ENCODE measurements around the gene TSLP. TPM values are rescaled to one million over a fixed set of nuclear protein-coding genes. Genes with fewer than 3 reads are reported as not detected.

Gene TSLP
- 0.19 TPM for polyA plus RNA-seq
- long read RNA-seq, donor 1, result 0 reads
- long read RNA-seq, donor 2, partial matches to known transcripts, result 0 of 1 reads
- long read RNA-seq, donor 2, other reads (novel, unspliced or antisense), result 0 of 1 reads
- long read RNA-seq, donor 3, result 0 reads
- long read RNA-seq, donor 4, result 0 reads
- long read RNA-seq, donor 5, partial matches to known transcripts, result 0 of 2 reads
- long read RNA-seq, donor 5, other reads (novel, unspliced or antisense), result 0 of 2 reads
- long read RNA-seq, donor 6, result 0 reads
- long read RNA-seq, donor 7, result 0 reads
- long read RNA-seq, donor 8, result 0 reads
- long read RNA-seq, donor 9, result 0 reads
- long read RNA-seq, donor 10, partial matches to known transcripts, result 0 of 1 reads
- long read RNA-seq, donor 10, other reads (novel, unspliced or antisense), result 0 of 1 reads
- long read RNA-seq, donor 11, result 0 reads

- H3K4me3 ChIP-seq (ENCODE audit: low read length), result peak within 1 kb of the TSS; percentile 6
- DNase-seq, result no peak
- no CpG with 5 or more reads among the region's 4 CpGs for WGBS (ENCODE audit: insufficient coverage, low lambda C conversion rate)
- no peak within 1 kb of the TSS for H3K27ac ChIP-seq (ENCODE audit: low read length)
- no peaks in the 10 kb centered on the region for H3K9me3 ChIP-seq (ENCODE audit: control insufficient read depth, low read depth, low read length)
- peaks cover 66% of the 10 kb centered on the region for H3K27me3 ChIP-seq (ENCODE audit: control insufficient read depth, insufficient read depth, low read length)
- H3K36me3 ChIP-seq (ENCODE audit: control insufficient read depth, insufficient read depth, low read length), result no peaks in the 10 kb centered on the region
- peaks cover 6% of the 10 kb centered on the region for H3K4me1 ChIP-seq (ENCODE audit: control insufficient read depth, insufficient read depth, low read length)
Observed at GRCh38 chr5:111071413-111071812, at the start of gene TSLP. Gene TSLP (plus strand): TSS chr5:111071713. CDS start chr5:111071891, 178 bp downstream.

GRCh38 chr5:111022301-111022700 lies 49.2 kb upstream of the TSLP start:
- no peak overlapping the region for H3K27ac ChIP-seq (ENCODE audit: low read length)
- H3K4me3 ChIP-seq (ENCODE audit: low read length), result no peak overlapping the region
- no peaks in the 10 kb centered on the region for H3K9me3 ChIP-seq (ENCODE audit: control insufficient read depth, low read depth, low read length)
- peak; percentile 43 to 78 for DNase-seq
- no peaks in the 10 kb centered on the region for H3K36me3 ChIP-seq (ENCODE audit: control insufficient read depth, insufficient read depth, low read length)
- WGBS (ENCODE audit: insufficient coverage, low lambda C conversion rate), result 57% methylated on average over 3 of the region's 5 CpGs
- H3K27me3 ChIP-seq (ENCODE audit: control insufficient read depth, insufficient read depth, low read length), result no peaks in the 10 kb centered on the region
- H3K4me1 ChIP-seq (ENCODE audit: control insufficient read depth, insufficient read depth, low read length), result peaks cover 3% of the 10 kb centered on the region

GRCh38 chr5:111028865-111029264 lies 42.6 kb upstream of the TSLP start:
- no peak for DNase-seq
- Histone ChIP-seq H3K27ac (ENCODE audit: low read length) (no peak overlapping the region), H3K36me3 (ENCODE audit: control insufficient read depth, insufficient read depth, low read length) (no peaks in the 10 kb centered on the region), H3K9me3 (ENCODE audit: control insufficient read depth, low read depth, low read length) (no peaks in the 10 kb centered on the region), H3K27me3 (ENCODE audit: control insufficient read depth, insufficient read depth, low read length) (no peaks in the 10 kb centered on the region), H3K4me3 (ENCODE audit: low read length) (no peak overlapping the region), H3K4me1 (ENCODE audit: control insufficient read depth, insufficient read depth, low read length) (no peaks in the 10 kb centered on the region)
- 81% methylated on average over 2 of the region's 2 CpGs for WGBS (ENCODE audit: insufficient coverage, low lambda C conversion rate)

- no CpG with 5 or more reads among the region's 5 CpGs for whole genome bisulfite sequencing (ENCODE audit: insufficient coverage, low lambda C conversion rate)
- Histone ChIP-seq H3K36me3 (ENCODE audit: control insufficient read depth, insufficient read depth, low read length) (no peaks in the 10 kb centered on the region), H3K4me1 (ENCODE audit: control insufficient read depth, insufficient read depth, low read length) (no peaks in the 10 kb centered on the region), H3K4me3 (ENCODE audit: low read length) (no peak overlapping the region), H3K27ac (ENCODE audit: low read length) (no peak overlapping the region), H3K9me3 (ENCODE audit: control insufficient read depth, low read depth, low read length) (no peaks in the 10 kb centered on the region), H3K27me3 (ENCODE audit: control insufficient read depth, insufficient read depth, low read length) (no peaks in the 10 kb centered on the region)
- no peak for DNase-seq
Observed at GRCh38 chr5:111043712-111044506, 27.6 kb upstream of the TSLP start.

GRCh38 chr5:111058064-111058463 lies 13.4 kb upstream of the TSLP start:
- Histone ChIP-seq H3K27ac (ENCODE audit: low read length) (no peak overlapping the region), H3K4me1 (ENCODE audit: control insufficient read depth, insufficient read depth, low read length) (no peaks in the 10 kb centered on the region), H3K9me3 (ENCODE audit: control insufficient read depth, low read depth, low read length) (no peaks in the 10 kb centered on the region), H3K4me3 (ENCODE audit: low read length) (no peak overlapping the region), H3K27me3 (ENCODE audit: control insufficient read depth, insufficient read depth, low read length) (no peaks in the 10 kb centered on the region), H3K36me3 (ENCODE audit: control insufficient read depth, insufficient read depth, low read length) (no peaks in the 10 kb centered on the region)
- no peak for DNase-seq

- H3K4me3 ChIP-seq (ENCODE audit: low read length), result no peak overlapping the region
- H3K27me3 ChIP-seq (ENCODE audit: control insufficient read depth, insufficient read depth, low read length), result no peaks in the 10 kb centered on the region
- no peaks in the 10 kb centered on the region for H3K9me3 ChIP-seq (ENCODE audit: control insufficient read depth, low read depth, low read length)
- no peak for DNase-seq
- no CpG with 5 or more reads among the region's 2 CpGs for WGBS (ENCODE audit: insufficient coverage, low lambda C conversion rate)
- no peaks in the 10 kb centered on the region for H3K4me1 ChIP-seq (ENCODE audit: control insufficient read depth, insufficient read depth, low read length)
- H3K36me3 ChIP-seq (ENCODE audit: control insufficient read depth, insufficient read depth, low read length), result no peaks in the 10 kb centered on the region
- no peak overlapping the region for H3K27ac ChIP-seq (ENCODE audit: low read length)
Observed at GRCh38 chr5:111060169-111060568, 11.3 kb upstream of the TSLP start.

GRCh38 chr5:111061618-111062017 lies 9.9 kb upstream of the TSLP start:
- no peaks in the 10 kb centered on the region for H3K36me3 ChIP-seq (ENCODE audit: control insufficient read depth, insufficient read depth, low read length)
- no peaks in the 10 kb centered on the region for H3K9me3 ChIP-seq (ENCODE audit: control insufficient read depth, low read depth, low read length)
- H3K27ac ChIP-seq (ENCODE audit: low read length), result no peak overlapping the region
- no peak for DNase-seq
- H3K4me3 ChIP-seq (ENCODE audit: low read length), result no peak overlapping the region
- no peaks in the 10 kb centered on the region for H3K4me1 ChIP-seq (ENCODE audit: control insufficient read depth, insufficient read depth, low read length)
- H3K27me3 ChIP-seq (ENCODE audit: control insufficient read depth, insufficient read depth, low read length), result peaks cover 6% of the 10 kb centered on the region

- peak in 1 of 2 donors; percentile 6 for DNase-seq
- Histone ChIP-seq H3K27ac (ENCODE audit: low read length) (no peak overlapping the region), H3K9me3 (ENCODE audit: control insufficient read depth, low read depth, low read length) (no peaks in the 10 kb centered on the region), H3K4me1 (ENCODE audit: control insufficient read depth, insufficient read depth, low read length) (no peaks in the 10 kb centered on the region), H3K27me3 (ENCODE audit: control insufficient read depth, insufficient read depth, low read length) (peaks cover 16% of the 10 kb centered on the region), H3K4me3 (ENCODE audit: low read length) (no peak overlapping the region), H3K36me3 (ENCODE audit: control insufficient read depth, insufficient read depth, low read length) (no peaks in the 10 kb centered on the region)
- WGBS (ENCODE audit: insufficient coverage, low lambda C conversion rate), result no CpG with 5 or more reads among the region's 3 CpGs
Observed at GRCh38 chr5:111063709-111064322, 7.7 kb upstream of the TSLP start.

GRCh38 chr5:111066261-111066938 lies 5.1 kb upstream of the TSLP start:
- Histone ChIP-seq H3K4me1 (ENCODE audit: control insufficient read depth, insufficient read depth, low read length) (no peaks in the 10 kb centered on the region), H3K4me3 (ENCODE audit: low read length) (no peak overlapping the region), H3K27ac (ENCODE audit: low read length) (no peak overlapping the region), H3K36me3 (ENCODE audit: control insufficient read depth, insufficient read depth, low read length) (no peaks in the 10 kb centered on the region), H3K27me3 (ENCODE audit: control insufficient read depth, insufficient read depth, low read length) (peaks cover 40% of the 10 kb centered on the region), H3K9me3 (ENCODE audit: control insufficient read depth, low read depth, low read length) (no peaks in the 10 kb centered on the region)
- WGBS (ENCODE audit: insufficient coverage, low lambda C conversion rate), result 83% methylated on average over 1 of the region's 2 CpGs
- DNase-seq, result no peak

GRCh38 chr5:111068213-111068612 lies 3.3 kb upstream of the TSLP start:
- Histone ChIP-seq H3K9me3 (ENCODE audit: control insufficient read depth, low read depth, low read length) (no peaks in the 10 kb centered on the region), H3K36me3 (ENCODE audit: control insufficient read depth, insufficient read depth, low read length) (no peaks in the 10 kb centered on the region), H3K27me3 (ENCODE audit: control insufficient read depth, insufficient read depth, low read length) (peaks cover 54% of the 10 kb centered on the region), H3K4me1 (ENCODE audit: control insufficient read depth, insufficient read depth, low read length) (no peaks in the 10 kb centered on the region), H3K27ac (ENCODE audit: low read length) (no peak overlapping the region), H3K4me3 (ENCODE audit: low read length) (no peak overlapping the region)
- 87% methylated on average over 1 of the region's 2 CpGs for WGBS (ENCODE audit: insufficient coverage, low lambda C conversion rate)
- no peak for DNase-seq

Data from large intestine (tissue), 12 donors.